HEK293 (cell line): Measurements from ENCODE around the gene UGT1A8.

Experiments
- CTCF ChIA-PET: fragments of 350-600 bp; formaldehyde crosslinking; extraction: SDS; loops from one replicate; lab custom pipeline; 2021; ENCODE audit warnings: antibody characterized with exemption; lab: Yijun Ruan, JAX
- POLR2A ChIA-PET: fragments of 300-600 bp; formaldehyde crosslinking; extraction: SDS; loops from one replicate; lab custom pipeline; 2020; ENCODE audit warnings: antibody characterized with exemption, inconsistent platforms; lab: Yijun Ruan, JAX
- H3K27ac ChIP-seq: fragments of 200-500 bp; sonication (Bioruptor generic); 2 replicates; pipeline ENCODE4 v1.5.1; 2014; ENCODE audit warnings: low read depth, low read length, control low read depth, inconsistent platforms; ENCODE audit errors: extremely low read depth
- H3K36me3 ChIP-seq, 2 experiments: fragments of 200-500 bp in 1 of 2; sonication (Bioruptor generic) in 1 of 2; 1 replicate in 1 of 2; 2 replicates in 1 of 2; pipeline ENCODE4 v1.5.1; 2014 to 2017; ENCODE audit warnings: inconsistent platforms in 2 of 2, low read length in 2 of 2; ENCODE audit not compliant: control insufficient read depth in 2 of 2, insufficient read depth in 1 of 2
- H3K4me1 ChIP-seq: fragments of 200-500 bp; sonication (Bioruptor generic); 2 replicates; pipeline ENCODE4 v1.5.1; 2014; ENCODE audit warnings: mild to moderate bottlenecking, low read length, inconsistent platforms; ENCODE audit not compliant: control insufficient read depth, insufficient read depth
- H3K4me3 ChIP-seq: 2 replicates; pipeline ENCODE4 v1.5.1; 2011; ENCODE audit warnings: low read depth, mild to moderate bottlenecking, control low read depth, low read length, moderate library complexity
- H3K9me3 ChIP-seq: fragments of 200-500 bp; sonication (Bioruptor generic); 2 replicates; pipeline ENCODE4 v1.5.1; 2014; ENCODE audit warnings: low read depth, low read length, inconsistent platforms; ENCODE audit not compliant: control insufficient read depth, insufficient read depth
- BCL11B ChIP-seq: fragments of 450-650 bp; formaldehyde crosslinking; IDR thresholded peaks from 2 replicates; pipeline ENCODE4 v1.5.1; 2016; ENCODE audit warnings: low read depth, missing biosample characterization, missing genetic modification characterization
- FEZF1 ChIP-seq: fragments of 450-650 bp; formaldehyde crosslinking; IDR thresholded peaks from 2 replicates; pipeline ENCODE4 v1.5.1; 2016; ENCODE audit warnings: missing biosample characterization, missing genetic modification characterization
- KLF1 ChIP-seq: fragments of 450-650 bp; formaldehyde crosslinking; IDR thresholded peaks from 2 replicates; pipeline ENCODE4 v1.5.1; 2016; ENCODE audit warnings: missing biosample characterization, missing genetic modification characterization
- ZBTB7A ChIP-seq: fragments of 450-650 bp; formaldehyde crosslinking; IDR thresholded peaks from 2 replicates; pipeline ENCODE4 v1.5.1; 2016; ENCODE audit warnings: low read depth, missing biosample characterization, missing genetic modification characterization
- ZBTB8A ChIP-seq: fragments of 450-650 bp; formaldehyde crosslinking; IDR thresholded peaks from 2 replicates; pipeline ENCODE4 v1.5.1; 2016; ENCODE audit warnings: missing biosample characterization, missing genetic modification characterization
- ZFP41 ChIP-seq: fragments of 450-650 bp; formaldehyde crosslinking; IDR thresholded peaks from 2 replicates; pipeline ENCODE4 v1.5.1; 2016; ENCODE audit warnings: missing biosample characterization, missing genetic modification characterization, borderline replicate concordance
- ZNF133 ChIP-seq: fragments of 450-650 bp; formaldehyde crosslinking; IDR thresholded peaks from 2 replicates; pipeline ENCODE4 v1.5.1; 2016; ENCODE audit warnings: missing biosample characterization, missing genetic modification characterization
- ZNF202 ChIP-seq: fragments of 450-650 bp; formaldehyde crosslinking; IDR thresholded peaks from 2 replicates; pipeline ENCODE4 v1.5.1; 2016; ENCODE audit warnings: missing biosample characterization, missing genetic modification characterization, borderline replicate concordance
- ZNF239 ChIP-seq: fragments of 450-650 bp; formaldehyde crosslinking; IDR thresholded peaks from 2 replicates; pipeline ENCODE4 v1.5.1; 2016; ENCODE audit warnings: missing biosample characterization, missing genetic modification characterization
- ZNF26 ChIP-seq: fragments of 450-650 bp; formaldehyde crosslinking; IDR thresholded peaks from 2 replicates; pipeline ENCODE4 v1.5.1; 2016; ENCODE audit warnings: missing biosample characterization, missing genetic modification characterization
- ZNF366 ChIP-seq: fragments of 450-650 bp; formaldehyde crosslinking; conservative IDR thresholded peaks from 2 replicates; pipeline ENCODE4 v1.5.1; 2016; ENCODE audit warnings: missing biosample characterization, missing genetic modification characterization
- ZNF37A ChIP-seq: fragments of 450-650 bp; IDR thresholded peaks from 2 replicates; pipeline ENCODE4 v1.5.1; 2018; ENCODE audit warnings: missing biosample characterization, missing genetic modification characterization
- ZNF391 ChIP-seq: fragments of 450-650 bp; formaldehyde crosslinking; IDR thresholded peaks from 2 replicates; pipeline ENCODE4 v1.5.1; 2016; ENCODE audit warnings: low read depth, missing biosample characterization, missing genetic modification characterization, borderline replicate concordance
- ZNF423 ChIP-seq: fragments of 450-650 bp; formaldehyde crosslinking; IDR thresholded peaks from 2 replicates; pipeline ENCODE4 v1.5.1; 2016; ENCODE audit warnings: missing biosample characterization, missing genetic modification characterization
- ZNF501 ChIP-seq: fragments of 450-650 bp; formaldehyde crosslinking; IDR thresholded peaks from 2 replicates; pipeline ENCODE4 v1.5.1; 2016; ENCODE audit warnings: missing biosample characterization, missing genetic modification characterization
- ZNF510 ChIP-seq: fragments of 450-650 bp; formaldehyde crosslinking; IDR thresholded peaks from 2 replicates; pipeline ENCODE4 v1.5.1; 2018; ENCODE audit warnings: mild to moderate bottlenecking, missing genetic modification characterization, missing biosample characterization; ENCODE audit not compliant: insufficient replicate concordance
- ZNF514 ChIP-seq: fragments of 450-650 bp; formaldehyde crosslinking; IDR thresholded peaks from 2 replicates; pipeline ENCODE4 v1.5.1; 2016; ENCODE audit warnings: missing biosample characterization, missing genetic modification characterization
- ZNF521 ChIP-seq: fragments of 450-650 bp; formaldehyde crosslinking; IDR thresholded peaks from 2 replicates; pipeline ENCODE4 v1.5.1; 2017; ENCODE audit warnings: missing biosample characterization, mild to moderate bottlenecking, missing genetic modification characterization
- ZNF560 ChIP-seq: fragments of 450-650 bp; formaldehyde crosslinking; IDR thresholded peaks from 2 replicates; pipeline ENCODE4 v1.5.1; 2017; ENCODE audit warnings: missing biosample characterization, missing genetic modification characterization, borderline replicate concordance
- ZNF768 ChIP-seq: fragments of 450-650 bp; formaldehyde crosslinking; IDR thresholded peaks from 2 replicates; pipeline ENCODE4 v1.5.1; 2018; ENCODE audit warnings: missing biosample characterization, mild to moderate bottlenecking, missing genetic modification characterization
- ZNF785 ChIP-seq: fragments of 450-650 bp; formaldehyde crosslinking; IDR thresholded peaks from 2 replicates; pipeline ENCODE4 v1.5.1; 2016; ENCODE audit warnings: missing biosample characterization, missing genetic modification characterization
- TF ChIP-seq, protein P1 (sequence below): fragments of 450-650 bp; formaldehyde crosslinking; IDR thresholded peaks from 2 replicates; pipeline ENCODE4 v1.5.1; 2016; ENCODE audit warnings: missing biosample characterization, missing genetic modification characterization
- TF ChIP-seq, protein P2 (sequence below): fragments of 450-650 bp; formaldehyde crosslinking; IDR thresholded peaks from 2 replicates; pipeline ENCODE4 v1.5.1; 2016; ENCODE audit warnings: missing biosample characterization, missing genetic modification characterization
- TF ChIP-seq, protein P3 (sequence below): fragments of 450-650 bp; formaldehyde crosslinking; IDR thresholded peaks from 2 replicates; pipeline ENCODE4 v1.5.1; 2016; ENCODE audit warnings: missing biosample characterization, missing genetic modification characterization
- TF ChIP-seq, protein P4 (sequence below): fragments of 450-650 bp; formaldehyde crosslinking; IDR thresholded peaks from 2 replicates; pipeline ENCODE4 v1.5.1; 2016; ENCODE audit warnings: missing biosample characterization, missing genetic modification characterization

UGT1A8 gene

DNA sequence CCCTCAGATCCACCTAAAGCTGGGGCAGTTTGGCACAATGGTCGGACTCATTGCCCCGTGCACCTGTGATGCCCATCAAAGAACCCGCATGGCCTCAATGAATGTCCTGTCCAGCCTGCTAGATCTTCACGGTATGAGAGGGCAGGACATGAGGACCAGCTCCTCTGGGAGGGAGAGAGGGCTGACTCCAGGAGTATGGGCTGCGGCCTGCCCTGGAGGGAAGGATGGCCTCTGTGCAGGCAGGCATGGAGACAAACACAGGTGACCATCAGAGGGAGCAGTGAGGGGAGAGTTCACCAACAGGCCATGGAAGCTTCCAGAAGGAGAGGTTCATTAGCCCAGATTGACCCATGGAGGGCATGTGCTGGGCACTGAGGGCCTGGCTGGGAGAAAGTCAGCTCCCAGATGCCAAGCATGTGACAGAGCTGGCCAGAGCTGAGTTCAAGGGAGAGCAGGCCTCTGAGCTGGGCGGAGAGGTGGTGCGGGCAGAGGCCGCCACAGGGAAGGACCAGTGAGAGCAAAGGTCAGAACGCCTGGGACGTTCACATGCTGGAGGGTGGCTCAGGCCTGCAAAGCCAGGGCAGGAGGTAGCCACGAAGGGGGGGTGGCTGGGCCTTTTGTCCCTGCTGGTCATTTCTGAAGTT lies 200.7 kb downstream of the UGT1A8 start:
- POLR2A ChIA-PET, result no interaction called here

DNA sequence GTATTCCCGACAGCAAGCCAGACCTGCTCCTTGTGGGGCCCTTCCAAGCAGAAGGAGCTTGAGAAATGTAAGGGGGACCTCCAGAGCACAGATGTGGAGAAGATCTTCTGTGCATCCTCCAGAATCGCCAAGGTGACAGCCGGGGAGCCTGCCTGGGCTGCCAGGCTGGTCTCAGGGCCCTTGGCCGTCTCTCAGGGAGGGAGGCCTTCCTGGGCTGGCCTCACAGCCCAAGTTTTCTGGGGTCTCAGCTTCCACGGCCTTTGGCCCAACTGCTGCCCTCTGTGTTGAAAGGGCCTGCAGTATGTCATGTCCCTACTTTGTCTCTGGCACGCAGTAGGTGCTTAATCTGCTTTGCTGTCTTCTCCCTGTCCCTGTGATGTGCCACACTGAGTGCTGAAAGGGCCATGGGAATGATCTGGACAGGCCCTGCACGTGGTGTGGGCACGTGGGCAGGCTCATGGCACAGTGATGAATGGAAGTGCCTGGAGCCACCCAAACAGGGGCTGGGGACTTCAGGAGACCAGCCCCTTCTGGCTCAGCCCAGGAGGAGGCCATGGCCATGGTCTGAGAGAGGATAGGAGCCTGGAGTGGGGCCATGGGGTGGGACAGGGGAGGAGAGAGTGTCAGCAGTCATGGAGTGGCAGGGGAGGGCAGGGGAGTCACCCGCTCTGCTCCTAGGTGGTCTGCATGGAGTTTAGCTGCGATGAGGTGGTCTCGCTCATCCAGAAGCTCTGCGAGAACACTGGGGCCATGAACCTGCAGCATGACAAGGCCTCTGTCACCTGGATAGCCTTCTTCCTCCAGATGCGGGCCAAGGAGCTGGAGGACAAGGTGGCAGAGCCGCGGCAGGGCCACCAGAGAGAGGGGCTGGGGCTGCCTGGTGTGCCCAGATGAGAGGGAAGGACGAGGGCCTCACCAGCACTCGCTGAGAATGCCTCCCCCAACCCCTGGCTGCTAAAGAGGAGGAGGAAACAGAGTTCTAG lies 201.5 kb downstream of the UGT1A8 start:
- Histone ChIP-seq H3K9me3 (no peaks in the 10 kb centered on the region), H3K36me3 (no peaks in the 10 kb centered on the region), H3K27ac (no peak overlapping the region), H3K4me1 (peaks cover 5% of the 10 kb centered on the region; the same call in 1 of the 2 replicates), H3K4me3 (no peak overlapping the region)
- ChIA-PET POLR2A (no interaction called here), CTCF (no interaction called here)
- TF ChIP-seq, protein P1, sequence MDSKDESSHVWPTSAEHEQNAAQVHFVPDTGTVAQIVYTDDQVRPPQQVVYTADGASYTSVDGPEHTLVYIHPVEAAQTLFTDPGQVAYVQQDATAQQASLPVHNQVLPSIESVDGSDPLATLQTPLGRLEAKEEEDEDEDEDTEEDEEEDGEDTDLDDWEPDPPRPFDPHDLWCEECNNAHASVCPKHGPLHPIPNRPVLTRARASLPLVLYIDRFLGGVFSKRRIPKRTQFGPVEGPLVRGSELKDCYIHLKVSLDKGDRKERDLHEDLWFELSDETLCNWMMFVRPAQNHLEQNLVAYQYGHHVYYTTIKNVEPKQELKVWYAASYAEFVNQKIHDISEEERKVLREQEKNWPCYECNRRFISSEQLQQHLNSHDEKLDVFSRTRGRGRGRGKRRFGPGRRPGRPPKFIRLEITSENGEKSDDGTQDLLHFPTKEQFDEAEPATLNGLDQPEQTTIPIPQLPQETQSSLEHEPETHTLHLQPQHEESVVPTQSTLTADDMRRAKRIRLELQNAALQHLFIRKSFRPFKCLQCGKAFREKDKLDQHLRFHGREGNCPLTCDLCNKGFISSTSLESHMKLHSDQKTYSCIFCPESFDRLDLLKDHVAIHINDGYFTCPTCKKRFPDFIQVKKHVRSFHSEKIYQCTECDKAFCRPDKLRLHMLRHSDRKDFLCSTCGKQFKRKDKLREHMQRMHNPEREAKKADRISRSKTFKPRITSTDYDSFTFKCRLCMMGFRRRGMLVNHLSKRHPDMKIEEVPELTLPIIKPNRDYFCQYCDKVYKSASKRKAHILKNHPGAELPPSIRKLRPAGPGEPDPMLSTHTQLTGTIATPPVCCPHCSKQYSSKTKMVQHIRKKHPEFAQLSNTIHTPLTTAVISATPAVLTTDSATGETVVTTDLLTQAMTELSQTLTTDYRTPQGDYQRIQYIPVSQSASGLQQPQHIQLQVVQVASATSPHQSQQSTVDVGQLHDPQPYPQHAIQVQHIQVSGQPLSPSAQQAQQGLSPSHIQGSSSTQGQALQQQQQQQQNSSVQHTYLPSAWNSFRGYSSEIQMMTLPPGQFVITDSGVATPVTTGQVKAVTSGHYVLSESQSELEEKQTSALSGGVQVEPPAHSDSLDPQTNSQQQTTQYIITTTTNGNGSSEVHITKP (tag by site-specific recombination), result no peak
- no peak for TF ChIP-seq FEZF1 (tag by site-specific recombination)
- no peak for TF ChIP-seq ZNF423
- no peak for TF ChIP-seq ZNF202 (tag by site-specific recombination)
- TF ChIP-seq ZNF239 (tag by site-specific recombination), result no peak
- TF ChIP-seq ZNF391 (tag by site-specific recombination), result no peak

More for the DNA sequence above, 200.7 kb downstream of the UGT1A8 start:
- Histone ChIP-seq H3K4me3 (no peak overlapping the region), H3K9me3 (no peaks in the 10 kb centered on the region), H3K4me1 (peaks cover 5% of the 10 kb centered on the region; the same call in 1 of the 2 replicates), H3K36me3 (no peaks in the 10 kb centered on the region), H3K27ac (no peak overlapping the region)
- CTCF ChIA-PET, result interaction anchor here (1.1 kb wide), 1 partner anchor 765 kb away, joined by 3 read pairs; no protein-coding TSS in a partner anchor
- TF ChIP-seq, protein P2, sequence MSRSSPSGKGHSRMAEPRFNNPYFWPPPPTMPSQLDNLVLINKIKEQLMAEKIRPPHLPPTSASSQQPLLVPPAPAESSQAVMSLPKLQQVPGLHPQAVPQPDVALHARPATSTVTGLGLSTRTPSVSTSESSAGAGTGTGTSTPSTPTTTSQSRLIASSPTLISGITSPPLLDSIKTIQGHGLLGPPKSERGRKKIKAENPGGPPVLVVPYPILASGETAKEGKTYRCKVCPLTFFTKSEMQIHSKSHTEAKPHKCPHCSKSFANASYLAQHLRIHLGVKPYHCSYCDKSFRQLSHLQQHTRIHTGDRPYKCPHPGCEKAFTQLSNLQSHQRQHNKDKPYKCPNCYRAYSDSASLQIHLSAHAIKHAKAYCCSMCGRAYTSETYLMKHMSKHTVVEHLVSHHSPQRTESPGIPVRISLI (tag by site-specific recombination), result no peak
- TF ChIP-seq ZBTB7A (tag by site-specific recombination) (no peak), KLF1 (tag by site-specific recombination) (no peak), ZNF560 (tag by site-specific recombination) (no peak), ZNF202 (tag by site-specific recombination) (no peak), ZFP41 (tag by site-specific recombination) (no peak), ZNF768 (tag by site-specific recombination) (no peak), ZNF366 (no peak), ZNF510 (tag by site-specific recombination) (no peak), ZNF785 (tag by site-specific recombination) (no peak), ZNF133 (tag by site-specific recombination) (no peak), BCL11B (tag by site-specific recombination) (no peak), ZNF521 (tag by site-specific recombination) (no peak), ZNF26 (tag by site-specific recombination) (no peak), ZNF501 (no peak), ZNF514 (tag by site-specific recombination) (no peak), ZBTB8A (tag by site-specific recombination) (no peak), ZNF37A (no peak)
- TF ChIP-seq, protein P3, sequence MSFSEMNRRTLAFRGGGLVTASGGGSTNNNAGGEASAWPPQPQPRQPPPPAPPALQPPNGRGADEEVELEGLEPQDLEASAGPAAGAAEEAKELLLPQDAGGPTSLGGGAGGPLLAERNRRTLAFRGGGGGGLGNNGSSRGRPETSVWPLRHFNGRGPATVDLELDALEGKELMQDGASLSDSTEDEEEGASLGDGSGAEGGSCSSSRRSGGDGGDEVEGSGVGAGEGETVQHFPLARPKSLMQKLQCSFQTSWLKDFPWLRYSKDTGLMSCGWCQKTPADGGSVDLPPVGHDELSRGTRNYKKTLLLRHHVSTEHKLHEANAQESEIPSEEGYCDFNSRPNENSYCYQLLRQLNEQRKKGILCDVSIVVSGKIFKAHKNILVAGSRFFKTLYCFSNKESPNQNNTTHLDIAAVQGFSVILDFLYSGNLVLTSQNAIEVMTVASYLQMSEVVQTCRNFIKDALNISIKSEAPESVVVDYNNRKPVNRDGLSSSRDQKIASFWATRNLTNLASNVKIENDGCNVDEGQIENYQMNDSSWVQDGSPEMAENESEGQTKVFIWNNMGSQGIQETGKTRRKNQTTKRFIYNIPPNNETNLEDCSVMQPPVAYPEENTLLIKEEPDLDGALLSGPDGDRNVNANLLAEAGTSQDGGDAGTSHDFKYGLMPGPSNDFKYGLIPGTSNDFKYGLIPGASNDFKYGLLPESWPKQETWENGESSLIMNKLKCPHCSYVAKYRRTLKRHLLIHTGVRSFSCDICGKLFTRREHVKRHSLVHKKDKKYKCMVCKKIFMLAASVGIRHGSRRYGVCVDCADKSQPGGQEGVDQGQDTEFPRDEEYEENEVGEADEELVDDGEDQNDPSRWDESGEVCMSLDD (tag by site-specific recombination), result no peak
- TF ChIP-seq, protein P4, sequence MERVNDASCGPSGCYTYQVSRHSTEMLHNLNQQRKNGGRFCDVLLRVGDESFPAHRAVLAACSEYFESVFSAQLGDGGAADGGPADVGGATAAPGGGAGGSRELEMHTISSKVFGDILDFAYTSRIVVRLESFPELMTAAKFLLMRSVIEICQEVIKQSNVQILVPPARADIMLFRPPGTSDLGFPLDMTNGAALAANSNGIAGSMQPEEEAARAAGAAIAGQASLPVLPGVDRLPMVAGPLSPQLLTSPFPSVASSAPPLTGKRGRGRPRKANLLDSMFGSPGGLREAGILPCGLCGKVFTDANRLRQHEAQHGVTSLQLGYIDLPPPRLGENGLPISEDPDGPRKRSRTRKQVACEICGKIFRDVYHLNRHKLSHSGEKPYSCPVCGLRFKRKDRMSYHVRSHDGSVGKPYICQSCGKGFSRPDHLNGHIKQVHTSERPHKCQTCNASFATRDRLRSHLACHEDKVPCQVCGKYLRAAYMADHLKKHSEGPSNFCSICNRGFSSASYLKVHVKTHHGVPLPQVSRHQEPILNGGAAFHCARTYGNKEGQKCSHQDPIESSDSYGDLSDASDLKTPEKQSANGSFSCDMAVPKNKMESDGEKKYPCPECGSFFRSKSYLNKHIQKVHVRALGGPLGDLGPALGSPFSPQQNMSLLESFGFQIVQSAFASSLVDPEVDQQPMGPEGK (tag by site-specific recombination), result no peak
